HG03439 (cell line): ENCODE measurements around the gene SACS.

Experiments used
- ATAC-seq: cut with Tn5 transposase; IDR thresholded peaks from one replicate; pipeline ENCODE4 v1.9.1; 2021; ENCODE audit warnings: mild to moderate bottlenecking, moderate library complexity; ENCODE audit not compliant: unreplicated experiment

SACS gene

DNA sequence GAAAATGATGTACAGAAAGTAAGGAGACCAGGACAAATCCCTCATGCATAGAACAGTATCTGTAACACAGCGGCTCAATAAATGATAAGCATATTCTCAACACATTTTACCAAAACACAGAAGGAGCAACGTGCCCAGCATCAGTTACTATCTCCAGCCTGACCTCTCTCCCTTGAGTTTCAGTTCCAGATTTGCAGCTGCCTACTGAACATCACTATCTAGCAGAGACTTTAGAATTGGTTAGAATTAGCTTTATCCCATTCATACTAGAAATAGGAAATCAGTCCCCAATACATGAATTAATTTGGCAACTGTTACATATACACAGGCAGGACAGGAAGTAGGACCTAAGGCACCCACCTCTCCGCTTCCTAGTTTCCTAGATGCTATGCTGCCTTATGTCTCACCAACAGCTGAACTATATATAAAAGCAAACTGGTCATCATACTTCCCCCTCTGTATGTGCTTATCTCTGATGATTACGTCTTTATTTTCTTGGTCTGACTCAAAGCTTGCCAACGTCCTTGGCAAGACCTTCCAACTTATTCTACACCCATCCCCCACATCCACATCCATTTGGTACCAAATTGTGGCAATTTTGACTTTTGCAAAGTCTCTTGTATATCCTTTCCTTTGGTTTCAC is 61.1 kb downstream of the SACS start:
- no peak for ATAC-seq

DNA sequence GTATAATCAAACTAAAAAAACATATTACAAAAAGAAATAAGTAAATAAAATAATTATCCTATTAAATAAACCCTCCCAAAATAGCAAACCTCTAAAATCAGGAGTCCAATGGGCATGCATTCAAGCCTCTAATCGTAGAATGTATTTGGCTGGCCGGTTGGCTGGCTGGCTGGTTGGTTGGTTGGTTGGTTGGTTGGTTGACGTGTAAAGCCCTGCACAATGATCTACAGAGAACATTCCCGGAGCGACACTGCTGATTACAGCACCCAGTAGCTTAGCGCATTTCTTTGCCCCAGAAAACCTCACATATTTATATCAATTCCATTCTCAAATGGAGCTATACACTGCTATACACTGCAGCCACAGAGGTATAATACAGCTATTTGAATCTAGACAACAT is 65.6 kb downstream of the SACS start:
- no peak for ATAC-seq

DNA sequence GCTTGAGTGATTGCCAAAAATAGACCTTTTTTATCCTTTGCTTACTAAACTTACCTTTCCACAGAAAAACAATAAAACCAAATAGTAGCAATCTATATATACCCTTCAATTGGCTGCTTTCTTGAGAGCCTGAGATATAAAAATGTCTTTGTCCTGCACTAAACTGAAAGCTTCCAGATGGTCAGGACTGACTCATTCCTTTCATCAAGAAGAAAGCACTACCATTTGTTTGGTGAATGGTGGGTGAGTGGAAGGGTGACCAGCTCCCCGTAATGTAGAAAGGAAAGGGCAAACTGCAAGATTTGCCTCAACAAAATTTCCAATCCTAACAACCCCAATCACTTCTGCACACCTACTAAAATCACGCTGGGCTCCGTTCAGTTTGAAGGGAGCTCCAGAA is 67.8 kb downstream of the SACS start:
- no peak for ATAC-seq

DNA sequence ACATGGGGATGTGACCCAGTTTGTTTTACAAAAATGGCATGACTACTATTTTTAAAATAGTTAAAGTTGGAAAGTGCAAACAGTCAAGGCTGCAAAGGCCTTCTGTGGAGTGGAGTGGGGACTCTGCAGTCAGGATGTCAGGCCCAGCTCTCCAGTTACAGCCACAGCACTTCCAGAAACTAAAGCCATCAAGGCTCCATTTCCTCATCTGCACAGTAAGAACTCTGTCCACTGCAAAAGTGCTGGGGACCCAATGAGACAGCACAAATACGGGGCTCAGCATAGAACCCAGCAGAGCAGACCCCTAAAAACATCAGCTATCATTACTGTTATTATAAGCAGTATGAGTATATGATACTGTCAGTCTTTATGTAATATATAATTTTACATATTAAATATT is 73.6 kb downstream of the SACS start:
- no peak for ATAC-seq

DNA sequence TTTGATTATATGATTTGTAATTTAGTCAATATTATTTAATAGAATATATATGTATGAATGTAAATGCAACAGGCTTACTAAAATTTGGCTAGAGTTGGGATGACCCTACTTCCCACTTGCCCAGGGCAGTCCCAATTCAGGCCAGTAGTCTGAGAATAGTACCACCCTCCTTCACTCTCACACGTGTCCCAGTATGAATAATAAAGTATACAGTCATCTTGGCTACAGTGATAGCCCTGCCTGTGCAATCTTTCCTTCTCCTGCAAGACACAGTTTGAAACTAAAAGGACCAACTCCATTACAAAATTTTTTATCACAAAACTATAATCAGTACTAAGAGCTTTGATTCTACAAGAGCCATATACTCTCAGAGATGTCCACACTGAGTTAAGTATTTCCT is 76.2 kb downstream of the SACS start:
- ATAC-seq, result no peak

DNA sequence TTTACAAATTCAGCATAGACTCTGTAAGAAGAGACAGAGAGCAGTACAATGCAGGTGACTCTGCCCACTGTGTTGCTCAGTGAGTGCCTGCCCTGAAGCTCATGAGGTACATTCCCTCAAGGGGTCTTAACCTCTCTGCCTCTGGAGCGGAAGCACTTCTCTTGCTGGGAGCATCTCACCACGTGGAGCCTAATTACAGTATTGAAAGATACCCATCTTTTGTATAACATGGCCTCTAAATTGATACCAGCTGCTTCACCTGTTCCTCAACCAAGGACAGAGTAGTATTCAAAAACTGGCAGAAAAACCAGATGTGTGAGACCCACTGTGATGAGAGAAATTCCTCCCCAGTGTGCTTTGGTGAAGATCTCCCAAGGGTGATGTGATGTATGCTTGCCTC is 77.1 kb downstream of the SACS start:
- ATAC-seq, result no peak

DNA sequence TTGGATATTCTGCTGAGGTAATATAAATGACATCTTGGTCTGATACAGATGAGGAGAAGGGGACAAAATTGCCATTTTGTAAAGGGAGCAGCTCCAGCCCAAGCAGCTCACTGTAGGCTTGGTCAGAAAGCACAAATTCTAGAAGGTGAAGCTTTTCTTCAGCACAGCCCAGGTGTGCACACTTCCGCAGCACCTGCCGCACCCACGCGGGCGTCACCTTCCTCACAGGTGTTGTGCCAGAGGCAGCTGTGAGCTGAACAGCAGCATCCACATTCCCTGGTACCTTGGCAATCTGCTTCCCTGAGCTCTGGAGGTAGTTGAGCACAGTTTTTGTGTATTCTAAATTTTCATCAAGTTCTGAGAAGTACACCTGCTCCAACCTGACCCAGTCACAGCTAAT is 79.0 kb downstream of the SACS start:
- ATAC-seq, result no peak

DNA sequence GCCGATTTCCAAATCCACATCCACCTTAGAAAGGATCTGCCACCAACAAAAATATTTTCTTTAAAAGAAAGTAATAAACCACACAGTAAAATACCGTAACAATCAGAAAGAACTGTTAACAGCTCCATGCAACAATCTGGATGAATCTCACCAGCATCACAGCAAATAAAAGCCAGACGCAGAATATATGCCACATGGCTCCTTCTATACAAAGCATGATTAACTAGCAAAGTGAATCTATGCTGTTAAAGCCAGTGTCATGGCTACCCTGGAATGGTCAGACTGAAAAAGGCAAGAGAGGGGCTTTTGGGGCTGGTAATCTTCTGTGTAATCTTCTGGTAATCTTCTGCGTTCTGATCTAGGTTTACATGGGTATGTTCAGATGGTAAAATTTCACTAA is 81.3 kb downstream of the SACS start:
- ATAC-seq, result no peak

DNA sequence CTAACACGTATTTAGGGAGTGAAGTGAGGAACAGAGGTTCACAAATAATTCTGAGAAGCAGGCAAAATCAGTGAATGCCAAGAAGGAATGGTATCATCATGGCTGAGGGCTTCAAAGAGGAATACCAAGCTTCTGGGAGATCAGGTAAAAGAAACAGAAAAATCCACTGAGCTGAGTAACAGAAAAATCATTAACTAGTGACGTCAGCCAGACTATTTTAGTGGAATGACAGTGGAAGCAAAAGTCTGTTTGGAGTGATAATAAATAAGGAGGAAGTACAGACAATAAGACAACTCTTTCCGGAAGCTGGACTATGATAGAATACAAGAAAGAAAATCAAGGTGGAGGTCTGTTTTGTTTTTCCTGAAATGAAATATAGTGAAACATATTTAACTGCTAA is 83.5 kb downstream of the SACS start:
- no peak for ATAC-seq

DNA sequence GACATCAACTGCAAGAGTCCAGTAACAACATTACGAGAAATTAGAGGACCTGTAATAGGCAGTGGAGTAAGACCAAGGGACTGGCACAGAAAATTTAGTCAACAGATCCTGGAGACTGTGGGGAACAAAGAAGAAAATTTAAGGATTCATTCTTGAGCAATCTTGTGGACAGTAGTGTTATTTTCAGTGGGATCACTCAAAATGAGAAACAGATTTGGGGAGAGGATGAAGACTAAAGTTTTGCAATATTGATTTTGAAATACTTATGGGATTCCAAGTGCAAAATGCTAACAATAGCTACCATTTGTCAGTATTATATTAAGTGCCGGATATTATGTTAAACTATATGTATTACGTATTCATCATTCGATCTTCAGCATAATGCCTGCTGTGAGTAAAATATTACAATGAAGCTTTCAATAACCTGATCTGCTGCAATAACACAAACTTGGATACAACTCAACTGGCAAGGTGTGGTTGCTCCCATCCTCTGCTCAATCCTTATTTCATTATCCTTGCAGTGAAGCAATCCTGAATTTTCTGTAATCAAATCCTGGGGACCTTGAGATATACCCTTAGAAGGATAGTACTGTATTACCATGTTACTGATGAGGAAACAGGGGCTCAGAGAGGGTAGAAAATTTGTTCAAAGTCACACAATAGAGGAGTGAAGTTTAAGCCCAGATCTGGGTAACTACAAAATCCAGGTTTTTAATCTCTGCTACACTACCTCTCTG is 84.2 kb downstream of the SACS start:
- no peak for ATAC-seq

DNA sequence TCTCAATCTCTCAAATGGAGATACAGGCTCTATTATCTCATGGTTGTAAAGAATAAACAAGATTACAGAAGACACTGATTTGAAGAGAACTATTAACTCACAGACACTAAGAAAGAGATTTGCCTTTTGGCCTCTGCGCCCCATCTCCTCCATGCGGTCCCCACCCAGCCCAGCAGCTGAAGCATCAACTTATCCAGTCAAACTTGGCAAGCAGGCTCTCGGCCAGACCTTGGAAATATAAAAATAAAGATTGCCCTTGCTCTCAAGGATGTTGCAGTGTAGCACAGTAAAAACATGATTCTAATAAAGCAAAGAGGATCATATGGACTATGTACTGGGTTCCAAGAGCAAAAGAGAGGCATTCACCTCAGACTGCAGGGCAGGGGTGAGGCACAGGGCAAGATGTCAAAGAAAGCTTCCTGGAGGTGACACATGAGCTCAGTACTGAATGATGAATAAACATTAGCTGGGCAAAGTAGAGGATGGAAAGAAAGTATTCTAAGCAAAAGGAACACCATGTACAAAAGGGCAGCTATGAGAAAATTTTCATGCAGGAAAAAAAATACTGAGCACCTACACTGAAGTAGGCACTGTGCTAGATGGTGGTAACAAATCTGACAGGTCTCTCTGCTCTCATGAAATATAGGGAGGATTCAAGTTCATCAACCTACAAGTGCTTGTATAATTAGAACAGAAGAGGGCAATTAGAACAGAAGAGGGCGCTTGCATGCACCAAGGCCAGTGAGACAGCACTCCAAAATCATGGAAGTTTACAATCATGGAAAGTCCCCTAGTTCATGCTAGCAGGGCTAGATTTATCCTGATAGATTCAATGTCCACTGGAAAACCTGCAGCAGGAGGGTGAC is 85.0 kb downstream of the SACS start:
- no peak for ATAC-seq

DNA sequence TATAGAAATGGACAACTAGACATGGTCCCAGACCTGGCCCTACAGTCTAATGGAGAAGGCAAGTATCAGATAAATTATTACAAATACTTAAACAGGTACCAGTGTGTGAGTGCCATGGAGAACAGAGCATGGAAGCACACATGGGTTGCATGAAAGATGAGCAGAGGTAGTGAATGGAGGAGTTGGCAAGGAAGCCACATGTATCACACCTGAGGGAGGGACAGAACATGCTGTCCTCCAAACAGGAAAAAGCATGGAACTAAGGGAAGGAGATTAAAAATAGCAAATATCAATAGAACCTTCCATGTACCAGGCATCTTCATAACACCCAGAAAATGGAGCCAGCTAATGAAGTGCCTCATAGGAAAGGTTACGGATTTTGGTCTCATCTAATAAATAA is 85.9 kb downstream of the SACS start:
- ATAC-seq, result no peak

DNA sequence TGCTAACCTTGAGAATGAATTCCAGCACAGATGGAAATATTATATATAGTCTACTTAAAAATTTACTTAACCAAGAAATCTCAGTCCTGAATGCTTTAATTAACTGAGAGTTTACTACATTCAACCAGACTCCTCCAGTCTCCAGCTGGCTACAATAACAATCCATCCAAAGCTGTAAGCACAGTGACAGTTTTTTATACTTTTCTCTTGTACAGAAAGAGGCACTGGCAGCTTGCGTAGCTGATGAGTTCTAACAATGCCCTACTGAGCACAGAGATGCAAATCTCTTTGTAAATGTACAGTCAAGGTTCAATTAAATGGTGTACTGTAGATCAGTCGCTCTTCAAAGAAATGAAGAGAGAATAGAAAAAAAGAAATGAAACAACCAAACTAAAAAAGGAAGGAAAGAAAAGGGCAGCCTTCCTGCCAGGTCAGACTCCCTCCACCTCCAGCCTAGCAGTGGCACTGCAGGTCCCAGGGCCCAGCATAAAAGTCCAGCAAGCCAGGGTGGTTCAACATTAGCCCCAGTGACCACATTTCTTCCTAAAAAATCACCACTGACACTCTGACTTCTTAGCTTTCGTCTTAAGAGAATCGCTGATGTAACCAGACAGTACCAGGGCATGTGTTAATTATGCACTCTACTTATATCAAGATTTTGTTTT is 88.4 kb downstream of the SACS start:
- no peak for ATAC-seq

DNA sequence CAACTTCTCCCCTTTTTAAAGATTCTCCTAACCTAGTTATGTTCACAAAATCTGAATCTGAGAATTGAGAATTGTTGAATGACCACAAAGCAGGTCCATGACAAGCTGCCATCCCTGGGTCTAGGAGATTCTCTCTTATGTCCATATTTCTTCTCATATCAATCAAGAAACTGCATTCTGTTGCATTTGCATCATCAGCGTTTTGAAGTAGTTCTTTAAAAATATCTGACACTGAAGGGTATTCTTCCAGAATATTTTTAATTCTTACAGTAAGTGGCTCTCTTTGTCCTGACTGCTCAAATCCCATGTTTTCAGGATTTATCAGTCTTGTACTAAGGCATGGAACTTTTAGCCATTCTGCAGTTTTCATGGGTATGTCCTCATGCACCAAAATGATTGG is 94.3 kb downstream of the SACS start:
- no peak for ATAC-seq

DNA sequence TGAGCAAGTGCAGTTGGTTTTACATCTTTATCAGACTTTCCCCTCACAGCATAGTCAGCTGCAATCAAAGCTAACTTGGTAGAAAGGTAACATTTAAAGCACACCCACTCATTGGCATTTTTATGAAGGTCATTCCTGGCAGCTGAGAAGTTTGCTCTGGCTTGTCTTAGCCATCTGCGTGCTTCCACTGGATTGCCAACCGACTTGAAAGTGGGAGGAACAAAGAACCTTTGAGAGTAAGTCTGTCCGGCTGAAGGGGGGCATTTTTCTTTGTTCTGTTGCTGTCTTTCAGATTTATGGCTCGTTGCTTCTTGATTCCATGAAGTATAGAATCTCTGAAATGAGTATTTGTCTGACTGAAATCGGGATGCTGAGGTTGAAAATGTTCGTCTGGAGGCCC is 103.1 kb downstream of the SACS start:
- no peak for ATAC-seq

DNA sequence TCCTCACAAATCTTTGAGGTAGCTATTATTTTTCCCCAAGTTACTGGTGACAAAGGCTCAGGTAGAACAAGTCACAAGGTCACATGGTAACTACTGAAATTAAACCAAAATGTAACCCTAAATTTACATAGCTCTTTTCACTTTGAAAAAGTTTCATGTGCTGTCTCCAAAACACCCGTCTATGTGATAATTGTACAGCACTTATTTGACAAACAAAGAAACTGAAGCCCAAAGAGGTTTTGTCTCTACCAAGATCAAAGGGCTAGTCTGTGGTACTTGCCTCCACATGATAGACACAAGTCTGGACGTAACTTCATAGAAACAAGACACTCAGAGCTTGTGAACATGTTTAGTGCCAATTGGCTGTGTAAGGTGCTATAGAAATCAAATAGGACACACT is 108.3 kb downstream of the SACS start:
- ATAC-seq, result peak; percentile 43

DNA sequence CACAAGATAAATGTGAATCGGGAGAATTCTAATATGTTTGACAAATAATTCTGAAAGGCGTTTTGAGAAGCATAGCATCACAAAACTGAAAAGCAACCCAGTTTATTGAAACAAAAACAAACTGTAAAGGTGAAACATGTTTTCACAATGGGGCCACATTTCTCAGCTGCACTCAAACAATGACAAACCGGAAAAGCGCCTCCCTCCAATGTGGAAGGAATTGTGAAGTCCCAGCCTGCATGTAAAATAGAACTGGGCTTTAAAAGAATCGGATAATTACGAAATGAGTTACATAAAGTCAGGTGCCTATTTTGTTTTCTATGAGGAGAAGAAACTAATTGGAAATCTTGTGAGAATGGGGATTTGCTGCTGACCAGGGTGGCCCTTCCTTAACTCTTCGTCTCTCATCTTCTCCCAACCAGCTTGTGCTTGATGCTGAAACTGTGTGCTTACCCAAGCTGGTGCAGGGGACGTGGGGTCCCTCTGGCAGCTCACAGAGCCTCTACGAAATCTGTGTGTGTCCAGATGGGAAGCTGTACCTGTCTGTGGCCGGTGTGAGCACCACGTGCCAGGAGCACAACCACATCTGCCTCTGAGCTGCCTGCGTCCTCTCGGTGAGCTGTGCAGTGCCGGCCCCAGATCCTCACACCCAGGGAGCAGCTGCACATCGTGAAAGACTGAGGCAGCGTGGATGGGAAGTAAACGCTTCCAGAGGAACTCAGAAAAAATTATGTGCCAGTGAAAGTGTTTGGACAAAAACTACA is 109.4 kb downstream of the SACS start:
- no peak for ATAC-seq

DNA sequence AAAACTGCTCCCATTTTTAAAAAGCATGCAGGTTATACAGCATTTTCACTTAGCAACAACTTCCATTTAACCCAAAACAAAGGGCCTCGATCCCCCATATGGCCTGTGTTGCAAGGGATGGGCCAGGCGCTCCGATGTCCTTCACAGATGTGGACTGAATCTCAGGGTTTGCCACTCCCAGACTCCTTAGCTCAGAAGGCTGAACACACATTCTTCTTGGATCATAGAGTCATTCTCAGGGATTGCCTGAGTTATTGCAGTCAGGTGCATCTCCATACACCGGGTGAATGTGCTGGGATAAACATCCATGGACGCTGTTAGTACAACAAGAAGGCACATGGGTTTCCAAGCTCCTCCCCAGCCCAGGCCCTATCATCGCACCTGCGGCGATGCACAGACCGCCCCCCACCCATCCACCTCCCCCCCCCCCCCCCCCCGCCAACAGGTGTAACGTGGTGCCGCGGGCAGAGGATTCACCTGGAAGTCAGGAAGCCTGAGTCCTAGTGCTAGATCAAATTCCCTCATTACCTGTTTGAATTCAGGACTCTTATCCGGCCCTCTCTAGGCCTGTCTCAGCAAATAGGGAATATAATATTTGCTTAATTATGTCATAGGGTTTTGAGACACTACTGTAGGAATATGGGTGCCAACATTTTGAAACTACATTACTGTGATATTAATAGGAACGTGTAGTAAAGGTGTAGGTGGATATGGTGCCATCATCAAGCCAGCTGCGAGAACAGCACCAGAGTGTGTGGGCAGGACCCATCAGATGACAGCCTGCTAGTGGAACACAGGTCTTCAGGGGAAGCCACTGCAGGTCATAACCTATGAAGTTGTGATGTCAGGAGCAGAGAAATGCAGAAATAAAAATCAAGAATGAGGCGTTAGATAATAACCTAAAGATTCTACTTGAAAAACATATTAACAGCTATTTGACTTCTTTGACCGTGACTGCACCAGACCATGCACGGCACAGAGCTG is 110.9 kb downstream of the SACS start:
- no peak for ATAC-seq

DNA sequence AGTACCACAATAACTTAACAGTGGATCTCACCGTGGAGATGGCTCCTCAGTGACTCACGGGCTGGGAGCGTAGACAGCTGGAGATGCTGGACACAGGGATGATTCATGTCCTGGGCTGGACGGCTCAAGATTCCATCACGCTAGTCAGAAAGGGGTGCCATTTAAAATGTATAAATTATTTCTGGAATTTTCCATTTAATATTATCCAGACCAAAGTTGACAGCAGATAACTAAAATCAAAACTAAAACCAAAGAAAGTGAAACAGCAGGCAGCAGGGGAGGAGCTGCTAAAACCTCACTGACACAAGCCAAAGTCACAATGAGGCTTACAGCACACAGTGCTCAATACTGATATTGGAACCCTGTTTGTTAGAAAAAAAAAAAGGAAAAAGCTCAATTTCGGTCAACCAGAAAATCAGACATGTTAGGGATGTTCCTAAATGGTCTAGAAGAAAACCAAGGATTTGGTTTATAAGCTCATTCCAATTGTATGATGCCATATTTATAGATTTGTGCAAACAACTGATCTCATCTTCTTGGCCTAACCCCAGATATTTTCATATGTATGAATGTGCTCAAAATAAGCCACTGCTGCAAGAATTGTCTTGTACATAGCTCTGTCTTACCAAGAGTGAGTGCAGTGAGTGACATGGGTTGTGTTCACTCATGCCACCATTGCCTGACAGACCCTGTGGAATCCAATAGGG is 111.8 kb downstream of the SACS start:
- peak; percentile 77 for ATAC-seq
